Kidney glomerular epithelial cell (primary cell): ENCODE measurements around the gene OIP5.

ENCODE experiments used
- DNase-seq: peaks from one replicate; lab custom pipeline; 2025; lab: John Stamatoyannopoulos, UW

OIP5 gene

DNA sequence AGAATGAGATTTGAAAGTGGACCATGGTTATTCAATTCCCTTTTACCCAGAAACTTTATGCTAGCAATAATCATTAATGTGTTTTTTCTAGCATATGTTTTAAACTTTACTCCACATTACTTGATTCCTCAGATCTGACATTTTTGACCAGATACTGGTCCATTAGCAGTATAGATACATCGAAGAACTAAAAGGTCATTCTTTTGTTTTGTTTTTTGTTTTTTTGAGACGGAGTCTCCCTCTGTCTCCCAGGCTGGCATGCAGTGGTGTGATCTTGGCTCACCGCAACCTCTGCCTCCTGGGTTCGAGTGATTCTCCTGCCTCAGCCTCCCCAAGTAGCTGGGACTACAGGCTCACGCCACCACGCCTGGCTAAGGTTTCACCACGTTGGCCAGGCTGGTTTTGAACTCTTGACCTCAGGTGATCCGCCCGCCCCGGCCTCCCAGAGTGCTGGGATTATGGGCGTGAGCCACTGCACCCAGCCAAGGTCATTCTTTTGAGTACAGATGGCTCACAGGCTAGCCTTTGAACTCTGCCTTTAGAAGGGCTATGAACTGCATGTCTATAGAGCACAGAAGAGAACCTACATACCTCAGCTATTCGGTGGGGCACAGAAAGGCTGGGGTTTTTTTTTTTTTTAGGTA, 72.7 kb downstream of the OIP5 start:
- DNase-seq, result no peak
